Uterus (tissue), 4 donors: ENCODE data around the gene GALNT18. TPM values are rescaled to one million over a fixed set of nuclear protein-coding genes. Genes with fewer than 3 reads are reported as not detected.

ENCODE experiments used
- DNase-seq, 2 donors: peaks; one replicate each; pipeline ENCODE4 v3.0.0-alpha.2; 2019 to 2020
- H3K27ac ChIP-seq, 2 donors: fragments of 200-600 bp; sonication (generic); 1 replicate in 1 of 2; 2 replicates in 1 of 2; pipeline ENCODE4 v1.5.1; 2016 to 2018
- H3K27me3 ChIP-seq, 2 donors: fragments of 200-600 bp; sonication (generic); one replicate each; pipeline ENCODE4 v1.5.1; 2018 to 2019; ENCODE audit warnings: control low read depth in 1 of 2
- H3K36me3 ChIP-seq, 2 donors: fragments of 200-600 bp; sonication (generic); one replicate each; pipeline ENCODE4 v1.5.1; 2019; ENCODE audit warnings: control low read depth in 1 of 2
- H3K4me1 ChIP-seq, 2 donors: fragments of 200-600 bp; sonication (generic); one replicate each; pipeline ENCODE4 v1.5.1; 2018 to 2019; ENCODE audit warnings: control low read depth in 1 of 2
- H3K4me3 ChIP-seq, 2 donors: fragments of 200-600 bp; sonication (generic); 1 replicate in 1 of 2; 2 replicates in 1 of 2; pipeline ENCODE4 v1.5.1; 2018 to 2019; ENCODE audit warnings: mild to moderate bottlenecking in 1 of 2
- H3K9me3 ChIP-seq, 2 donors: fragments of 200-600 bp; sonication (generic); one replicate each; pipeline ENCODE4 v1.5.1; 2019; ENCODE audit warnings: control low read depth in 1 of 2
- CTCF ChIP-seq, 4 experiments: fragments of 200-600 bp in 2 of 4; fragments of 450-650 bp in 2 of 4; sonication (generic) in 2 of 4; IDR thresholded peaks; one replicate each; pipeline ENCODE4 v1.5.1; 2016 to 2019; ENCODE audit warnings: antibody characterized with exemption in 4 of 4, mild to moderate bottlenecking in 2 of 4, moderate library complexity in 1 of 4
- POLR2A ChIP-seq, 2 donors: fragments of 450-650 bp; IDR thresholded peaks; one replicate each; pipeline ENCODE4 v1.6.1; 2016; ENCODE audit warnings: antibody characterized with exemption in 2 of 2, mild to moderate bottlenecking in 1 of 2, moderate library complexity in 1 of 2
- intact Hi-C: fragments of 100-400 bp; cut with DNase I; formaldehyde crosslinking; loops from one replicate; pipeline ENCODE4 v1.15.1; 2023; ENCODE audit warnings: low total_unique reads
- total RNA-seq, 4 donors: library from RNA; depleted of rRNA in 3 of 4; stranded (reverse); fragments of >200 nt in 3 of 4; gene quantifications; one replicate each; pipeline versions ENCODE4 v1.1.0 to v1.2.4, GENCODE V29; 2014 to 2023
- donor health status: DM: yes; HTN: yes; CAD: no.

Gene GALNT18
- total RNA-seq, 4 donors from 2014 or later: 21.4 to 35.1 (median 27.3) TPM

- no peaks in the 10 kb centered on the region for H3K9me3 ChIP-seq
- H3K27ac ChIP-seq: no peak overlapping the region
- H3K4me1 ChIP-seq: no peaks in the 10 kb centered on the region
- intact Hi-C loops: no loop called here
- TF ChIP-seq CTCF (IDR thresholded peaks at IDR 0.05) (no peak), POLR2A (IDR thresholded peaks at IDR 0.05) (no peak)
- H3K4me3 ChIP-seq: no peak overlapping the region
- no peaks in the 10 kb centered on the region for H3K27me3 ChIP-seq
- DNase-seq: no peak
- no peaks in the 10 kb centered on the region for H3K36me3 ChIP-seq
These were observed 297.7 kb downstream of the GALNT18 start for GRCh38 chr11:11324090-11324489.

GRCh38 chr11:11322101-11322500 lies 299.7 kb downstream of the GALNT18 start:
- intact Hi-C loops: no loop called here
- H3K27ac ChIP-seq: no peak overlapping the region
- TF ChIP-seq POLR2A (IDR thresholded peaks at IDR 0.05): no peak
- TF ChIP-seq CTCF (IDR thresholded peaks at IDR 0.05): no peak
- H3K4me1 ChIP-seq: no peaks in the 10 kb centered on the region
- H3K36me3 ChIP-seq: no peaks in the 10 kb centered on the region
- no peaks in the 10 kb centered on the region for H3K9me3 ChIP-seq
- DNase-seq: no peak
- H3K27me3 ChIP-seq: no peaks in the 10 kb centered on the region
- no peak overlapping the region for H3K4me3 ChIP-seq

GRCh38 chr11:11320825-11321224 lies 301.0 kb downstream of the GALNT18 start:
- no peak overlapping the region for H3K27ac ChIP-seq
- H3K36me3 ChIP-seq: no peaks in the 10 kb centered on the region

GRCh38 chr11:11318961-11319360 lies 302.8 kb downstream of the GALNT18 start:
- DNase-seq: no peak
- Histone ChIP-seq H3K4me1 (no peaks in the 10 kb centered on the region), H3K9me3 (no peaks in the 10 kb centered on the region), H3K27me3 (no peaks in the 10 kb centered on the region), H3K36me3 (no peaks in the 10 kb centered on the region), H3K4me3 (no peak overlapping the region), H3K27ac (no peak overlapping the region)
- no peak for TF ChIP-seq CTCF (IDR thresholded peaks at IDR 0.05)
- intact Hi-C loops: no loop called here

More at GRCh38 chr11:11320825-11321224, 301.0 kb downstream of the GALNT18 start:
- DNase-seq: no peak
- H3K9me3 ChIP-seq: no peaks in the 10 kb centered on the region
- no peaks in the 10 kb centered on the region for H3K27me3 ChIP-seq
- no peak for TF ChIP-seq POLR2A (IDR thresholded peaks at IDR 0.05)
- TF ChIP-seq CTCF (IDR thresholded peaks at IDR 0.05): no peak
- no peak overlapping the region for H3K4me3 ChIP-seq
- intact Hi-C loops: no loop called here
- no peaks in the 10 kb centered on the region for H3K4me1 ChIP-seq

GRCh38 chr11:11318461-11318860 lies 303.3 kb downstream of the GALNT18 start:
- H3K4me3 ChIP-seq: no peak overlapping the region
- H3K27me3 ChIP-seq: no peaks in the 10 kb centered on the region
- H3K27ac ChIP-seq: no peak overlapping the region
- H3K9me3 ChIP-seq: no peaks in the 10 kb centered on the region
- TF ChIP-seq POLR2A (IDR thresholded peaks at IDR 0.05) (no peak), CTCF (IDR thresholded peaks at IDR 0.05) (no peak)
- DNase-seq: no peak
- H3K36me3 ChIP-seq: no peaks in the 10 kb centered on the region
- no peaks in the 10 kb centered on the region for H3K4me1 ChIP-seq
- intact Hi-C loops: no loop called here
